Sciatic nerve (tissue), 2 donors: ENCODE data around the gene PRR3. TPM values are rescaled to one million over a fixed set of nuclear protein-coding genes. Genes with fewer than 3 reads are reported as not detected.

Source experiments
- ATAC-seq: fragments of 200-7000 bp; cut with Tn5 transposase; one replicate; pipeline ENCODE4 v1.9.1; 2020; ENCODE audit warnings: mild to moderate bottlenecking, moderate library complexity
- DNase-seq: peaks from one replicate; pipeline ENCODE4 v3.0.0-alpha.2; 2020; ENCODE audit warnings: low spot score
- intact Hi-C: fragments of 100-400 bp; cut with DNase I; formaldehyde crosslinking; loops from one replicate; pipeline ENCODE4 v1.14.2; 2022
- total RNA-seq: library from RNA; stranded (reverse); fragmentation: NEBNext Ultra II Directional; extraction: Animal tissue kit (Norgen Biotek cat#: 25700); gene quantifications from one replicate; pipeline ENCODE4 v1.2.1, GENCODE V29; 2021
- donor health status: DM: no; HTN: no; CAD: no.
- donor health status: DM: no; HTN: no; CAD: no.

Gene PRR3
- total RNA-seq, 1 donor from 2014 or later, result 10.9 TPM

DNA sequence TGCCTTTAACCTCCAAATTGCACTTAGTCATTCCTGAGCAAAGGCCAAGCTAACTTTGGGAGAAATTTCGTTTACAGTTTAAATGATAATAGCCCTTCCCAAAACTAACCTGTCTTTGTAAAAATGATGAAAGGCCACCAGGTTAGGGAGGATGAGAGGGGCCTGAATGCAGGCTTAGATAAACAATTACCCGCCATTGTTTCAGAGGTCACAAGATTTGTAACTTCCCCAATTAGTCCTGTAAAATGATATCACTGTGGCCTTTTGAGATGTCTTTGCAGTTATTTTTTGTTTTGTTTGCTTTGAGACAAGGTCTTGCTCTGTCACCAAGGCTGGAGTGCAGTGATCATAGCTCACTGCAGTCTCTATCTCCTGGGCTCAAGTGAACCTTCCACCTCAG, 27.1 kb upstream of the PRR3 start:
- intact Hi-C loops, result loop anchor here (5.0 kb wide), 1 partner anchor 38 kb away; no protein-coding TSS in a partner anchor
- DNase-seq (no peak), ATAC-seq (no peak)

DNA sequence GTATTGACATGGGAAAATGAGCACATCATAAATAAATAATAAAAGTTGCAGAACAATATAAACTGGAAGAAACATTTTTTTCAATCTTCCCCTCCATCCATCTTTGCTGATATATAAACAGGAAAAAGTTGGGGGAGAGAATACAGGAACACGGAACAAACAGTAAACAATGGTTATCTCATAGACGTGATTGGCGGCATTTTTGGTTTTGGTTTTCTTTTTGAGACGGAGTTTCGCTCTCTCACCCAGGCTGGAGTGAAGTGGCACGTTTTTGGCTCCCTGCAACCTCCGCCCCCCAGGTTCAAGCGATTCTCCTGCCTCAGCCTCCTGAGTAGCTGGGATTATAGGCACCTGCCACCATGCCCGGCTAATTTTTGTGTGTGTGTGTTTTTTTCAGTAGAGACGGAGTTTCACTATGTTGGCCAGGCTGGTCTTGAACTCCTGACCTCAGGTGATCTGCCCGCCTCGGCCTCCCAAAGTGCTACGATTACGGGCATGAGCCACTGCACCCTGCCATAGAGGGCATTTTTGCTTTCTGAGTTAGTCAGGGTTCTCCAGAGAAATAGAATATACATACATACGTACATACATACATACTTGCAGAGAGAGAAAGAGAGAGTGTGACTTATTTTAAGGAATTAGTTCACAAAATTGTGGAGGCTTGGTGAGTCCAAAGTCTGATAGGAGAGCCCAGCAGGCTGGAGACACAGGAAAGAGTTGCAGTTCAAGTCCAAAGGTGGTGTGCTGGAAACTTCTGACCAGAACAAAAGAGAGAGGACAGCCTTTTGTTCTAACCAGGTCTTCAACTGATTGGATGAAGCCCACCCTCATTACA, 23.4 kb upstream of the PRR3 start:
- no peak for DNase-seq
- intact Hi-C loops, result loop anchor here (5.0 kb wide), 1 partner anchor 41 kb away; no protein-coding TSS in a partner anchor
- no peak for ATAC-seq

DNA sequence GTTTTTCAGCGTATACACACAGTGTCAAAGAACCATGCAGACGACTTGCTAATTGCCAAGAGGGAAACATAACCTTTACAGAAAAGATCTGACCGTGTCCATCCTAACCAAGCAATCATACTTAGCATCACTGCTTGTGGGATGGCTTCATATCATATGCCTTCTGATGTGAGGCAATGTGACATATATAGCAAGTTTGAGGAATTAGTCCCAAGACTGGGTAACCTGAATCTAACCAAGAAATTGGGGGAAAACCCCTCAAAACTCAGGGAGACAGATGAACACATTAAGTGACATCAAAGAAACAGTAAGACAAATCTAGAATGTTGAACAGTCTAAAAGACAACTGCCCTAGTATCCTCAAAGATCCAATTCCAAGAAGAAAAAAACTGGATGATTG, 19.2 kb upstream of the PRR3 start:
- intact Hi-C loops, result no loop called here
- DNase-seq (no peak), ATAC-seq (no peak)

DNA sequence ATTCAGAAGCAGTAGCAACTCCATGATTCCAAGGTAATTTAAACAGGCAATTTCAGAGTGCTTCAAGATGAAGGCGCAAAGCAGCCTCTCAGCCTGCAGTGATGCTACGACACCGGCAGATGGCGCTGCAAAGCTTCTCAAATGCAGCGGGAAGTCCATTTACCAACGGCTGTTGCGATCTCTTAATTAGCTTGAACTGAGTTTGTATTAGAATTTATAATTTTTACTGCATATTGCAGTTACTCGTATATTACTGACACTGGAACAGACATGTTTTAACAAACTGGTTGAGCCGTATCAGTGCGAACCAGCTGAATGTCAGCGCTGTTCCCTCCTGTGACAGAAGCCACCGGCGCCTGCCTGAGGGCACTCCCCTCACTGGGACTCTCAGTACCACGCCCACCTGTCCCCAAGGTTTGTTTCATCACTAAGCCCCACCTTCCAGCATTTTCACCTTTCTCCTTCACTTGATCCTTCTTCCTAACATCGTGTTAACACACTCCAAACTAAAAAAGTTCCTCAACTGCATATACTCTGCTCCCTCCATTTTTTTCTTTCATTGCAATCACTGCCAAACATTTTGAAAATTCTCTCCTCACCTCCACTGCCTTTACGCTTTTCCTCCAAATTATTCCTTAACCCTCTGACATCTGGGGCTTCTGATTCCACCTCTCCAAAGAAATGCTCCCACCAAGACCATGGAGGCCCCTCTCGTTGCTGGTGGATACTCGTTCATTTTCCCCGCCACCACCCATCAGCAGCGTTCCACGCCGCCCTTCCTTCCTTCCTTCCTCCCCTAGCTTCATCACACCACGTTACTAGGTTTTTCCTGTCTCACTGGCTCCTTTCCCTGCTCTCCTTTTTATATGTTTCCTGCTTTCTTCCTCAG, 15.3 kb upstream of the PRR3 start:
- ATAC-seq (peak; percentile 67), DNase-seq (peak; percentile 83)
- intact Hi-C loops, result no loop called here

DNA sequence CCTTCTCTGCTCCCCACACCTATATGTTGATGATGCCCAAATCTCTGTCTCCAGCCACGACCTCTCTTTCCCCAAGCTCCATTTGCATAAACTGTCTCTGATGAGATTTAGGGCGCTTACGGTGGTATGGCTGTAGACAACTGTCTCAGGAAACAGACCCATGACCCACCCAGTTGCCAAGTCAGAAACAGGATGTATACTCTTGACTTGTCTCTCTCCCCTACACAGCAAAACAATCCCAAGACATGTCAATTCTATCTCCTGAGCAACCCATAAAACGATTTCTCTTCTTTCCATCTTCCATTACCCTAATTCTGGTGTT, 14.7 kb upstream of the PRR3 start:
- intact Hi-C loops, result no loop called here
- no peak for DNase-seq
- ATAC-seq, result no peak

DNA sequence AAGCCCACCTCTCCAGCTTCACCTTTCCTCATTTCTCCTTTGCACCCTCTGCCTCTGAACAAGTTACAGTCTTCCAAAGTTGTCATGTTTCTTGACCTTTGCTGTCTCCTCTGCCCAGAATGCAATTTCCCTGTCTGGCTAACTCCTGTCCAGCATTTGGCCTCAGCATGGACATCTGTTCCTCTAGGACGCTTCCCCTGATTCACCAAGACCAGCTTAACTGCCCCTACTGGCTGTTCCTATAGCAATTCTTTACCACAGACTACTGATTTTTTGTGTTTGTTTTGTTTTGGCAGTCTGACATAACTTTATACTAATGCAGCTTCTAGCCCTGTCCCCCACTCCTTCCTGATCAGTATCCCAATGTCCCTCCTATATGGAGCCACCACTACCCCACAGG, 14.2 kb upstream of the PRR3 start:
- intact Hi-C loops, result no loop called here
- no peak for ATAC-seq
- no peak for DNase-seq

DNA sequence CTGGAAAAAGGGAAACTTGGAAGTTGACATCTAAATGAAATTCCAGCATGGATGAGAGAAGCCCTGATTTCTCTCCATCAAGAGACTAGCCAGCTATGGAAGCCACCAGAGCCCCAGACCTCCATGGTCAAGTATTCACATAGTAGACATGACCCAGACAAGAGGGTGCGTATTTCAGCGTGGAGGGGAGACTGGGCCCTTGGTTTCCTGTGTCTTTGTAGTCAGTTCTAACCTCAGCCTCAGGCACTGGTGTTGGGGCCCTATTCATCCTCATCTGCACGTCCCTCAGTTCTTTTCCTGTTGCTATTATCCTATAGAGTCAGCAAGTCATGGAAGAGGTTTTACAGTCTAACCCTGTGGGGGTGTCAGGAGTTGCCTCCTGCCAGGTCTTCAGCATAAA, 13.3 kb upstream of the PRR3 start:
- intact Hi-C loops, result no loop called here
- no peak for ATAC-seq
- no peak for DNase-seq

DNA sequence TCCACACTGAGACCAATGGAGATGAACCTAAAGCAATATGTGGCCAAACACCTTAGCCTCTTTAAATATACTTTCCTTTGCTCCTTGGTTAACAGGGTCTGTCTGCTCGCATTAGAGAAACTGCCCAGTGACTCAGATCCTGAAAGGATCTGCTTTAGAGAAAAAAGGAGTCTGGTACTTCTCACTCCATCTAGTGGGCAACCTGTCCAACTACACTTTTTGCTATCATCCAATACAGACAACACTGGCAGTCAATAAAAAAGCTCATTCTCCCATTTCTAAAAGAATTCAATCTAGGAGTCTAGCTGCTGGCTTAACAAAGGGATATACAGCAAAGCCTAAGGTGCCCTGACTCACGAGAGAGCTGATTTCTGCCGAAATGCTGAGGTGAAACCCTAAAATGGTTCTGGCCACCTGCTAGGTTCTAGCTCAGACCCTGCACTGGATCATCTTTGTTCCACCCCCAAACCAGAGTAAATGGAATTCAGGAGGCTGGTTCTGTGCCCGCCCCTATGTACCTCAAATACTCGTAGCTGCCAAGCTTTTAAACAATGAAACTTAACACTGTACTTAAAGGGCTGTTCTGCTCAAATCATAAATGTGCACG, 12.3 kb upstream of the PRR3 start:
- ATAC-seq (peak; percentile 64), DNase-seq (no peak)
- intact Hi-C loops, result no loop called here

DNA sequence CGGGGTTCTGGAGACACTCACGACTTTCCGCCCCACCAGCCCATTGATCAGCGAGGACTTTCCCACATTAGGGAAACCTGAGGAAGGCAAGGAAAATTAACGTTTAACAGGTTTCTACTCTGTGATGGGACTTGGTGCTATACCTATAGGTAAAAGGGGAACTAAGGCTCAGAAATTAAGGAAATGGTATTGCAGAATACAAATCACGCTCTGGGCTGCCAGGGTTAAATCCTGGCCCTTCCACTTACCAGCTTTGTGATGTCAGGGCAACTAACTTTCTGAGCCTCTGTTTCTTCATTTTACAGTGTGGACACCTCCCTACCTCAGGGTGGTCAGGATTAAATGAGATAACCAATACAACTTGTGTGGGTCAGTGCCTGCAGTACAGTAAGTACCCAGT, 9.6 kb upstream of the PRR3 start:
- DNase-seq (no peak), ATAC-seq (no peak)
- intact Hi-C loops, result no loop called here

DNA sequence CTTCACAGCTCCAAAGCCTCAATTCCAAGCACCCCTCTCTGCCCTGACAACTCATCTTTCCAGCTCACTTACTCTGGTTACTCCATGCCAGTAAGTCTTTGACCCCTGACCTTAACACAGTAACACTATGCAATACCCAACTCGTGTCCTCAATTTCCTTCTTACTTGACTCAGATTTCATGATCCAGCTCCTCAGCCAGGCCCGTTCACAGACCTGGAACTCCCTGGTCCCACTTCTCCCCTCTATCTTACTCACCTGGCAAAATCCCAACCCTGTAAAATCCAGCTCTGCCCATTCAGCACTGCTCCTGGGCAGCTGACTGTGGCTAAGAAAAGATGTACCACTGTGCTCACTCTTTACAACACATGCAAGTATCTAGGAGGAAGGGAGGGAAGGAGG, 8.7 kb upstream of the PRR3 start:
- intact Hi-C loops, result no loop called here
- DNase-seq (no peak), ATAC-seq (no peak)

DNA sequence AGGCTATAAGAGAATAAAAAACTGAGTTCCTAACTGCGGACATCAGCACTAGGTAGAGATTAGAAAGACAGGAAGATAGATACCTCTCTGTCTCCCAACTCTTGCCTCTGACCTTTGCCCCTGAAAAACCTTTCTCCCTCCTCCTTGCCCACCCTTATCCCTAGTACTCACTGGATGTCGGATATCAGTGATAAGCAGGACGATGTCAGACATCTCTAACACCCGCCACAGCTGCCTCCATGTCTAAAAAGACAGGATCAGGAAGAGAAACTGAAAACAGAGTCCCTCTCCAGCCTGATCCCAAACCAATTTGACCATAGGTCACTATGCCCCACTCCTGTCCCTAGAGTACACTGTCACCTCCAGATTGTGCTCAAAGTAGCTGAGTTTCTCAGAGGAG, 2.7 kb upstream of the PRR3 start:
- DNase-seq, result no peak
- intact Hi-C loops, result no loop called here
- no peak for ATAC-seq

DNA sequence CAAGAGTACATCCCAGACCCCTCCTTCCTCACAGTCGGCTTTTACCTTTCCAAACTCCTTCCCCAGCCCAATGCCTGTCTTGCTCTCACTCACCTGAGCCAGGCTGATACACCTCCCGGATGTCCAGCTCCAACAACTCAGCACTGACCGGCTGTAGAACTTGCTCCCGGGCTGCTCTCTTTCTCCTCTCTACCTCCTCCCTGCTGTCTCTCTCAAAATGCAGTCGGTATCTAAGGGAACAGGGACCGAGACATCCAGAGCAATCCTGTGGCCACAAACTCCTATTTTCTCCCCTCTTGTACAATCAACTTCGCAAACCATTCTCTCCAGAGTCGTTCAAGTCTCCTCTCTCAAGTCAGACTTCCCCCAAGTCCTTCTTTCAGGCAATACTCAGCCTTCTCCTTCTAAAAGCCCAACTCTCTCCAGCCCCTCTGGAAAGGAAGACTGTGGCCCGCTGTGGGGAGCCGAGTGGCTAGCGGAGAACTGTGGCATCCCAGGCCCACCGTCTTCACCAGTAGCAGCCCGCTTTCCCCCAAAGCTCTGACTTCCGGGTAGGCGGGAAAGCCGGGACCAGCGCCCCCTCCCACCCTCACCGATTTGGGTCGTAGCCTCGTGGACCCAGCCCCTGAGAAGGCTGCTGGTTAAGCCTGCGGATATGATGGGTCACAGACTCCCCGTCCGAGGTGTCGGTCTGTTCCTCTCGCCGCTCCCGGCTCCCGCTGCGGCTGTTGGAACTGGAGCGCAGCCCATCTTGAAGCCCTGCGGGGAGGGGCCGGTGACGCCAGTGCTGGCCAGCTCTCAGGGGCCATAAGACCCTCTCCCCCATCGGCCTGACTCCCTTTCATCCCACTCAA, 1.9 kb upstream of the PRR3 start:
- DNase-seq (peak; percentile 80), ATAC-seq (peak; percentile 48)
- intact Hi-C loops, result no loop called here

DNA sequence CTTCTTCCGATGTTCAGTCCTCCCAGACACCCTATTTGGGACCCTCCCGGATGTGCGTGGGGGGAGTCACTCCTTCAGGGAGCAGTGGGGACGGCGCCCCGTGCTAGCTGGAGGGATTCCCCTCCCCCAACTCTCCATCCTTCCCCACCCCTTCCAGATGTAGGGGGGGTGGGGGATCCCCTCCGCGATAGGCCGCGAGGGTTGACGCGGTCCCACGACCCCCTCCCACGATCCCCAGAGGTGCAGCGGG, 1.4 kb upstream of the PRR3 start:
- no peak for ATAC-seq
- intact Hi-C loops, result no loop called here
- DNase-seq, result peak; percentile 88

DNA sequence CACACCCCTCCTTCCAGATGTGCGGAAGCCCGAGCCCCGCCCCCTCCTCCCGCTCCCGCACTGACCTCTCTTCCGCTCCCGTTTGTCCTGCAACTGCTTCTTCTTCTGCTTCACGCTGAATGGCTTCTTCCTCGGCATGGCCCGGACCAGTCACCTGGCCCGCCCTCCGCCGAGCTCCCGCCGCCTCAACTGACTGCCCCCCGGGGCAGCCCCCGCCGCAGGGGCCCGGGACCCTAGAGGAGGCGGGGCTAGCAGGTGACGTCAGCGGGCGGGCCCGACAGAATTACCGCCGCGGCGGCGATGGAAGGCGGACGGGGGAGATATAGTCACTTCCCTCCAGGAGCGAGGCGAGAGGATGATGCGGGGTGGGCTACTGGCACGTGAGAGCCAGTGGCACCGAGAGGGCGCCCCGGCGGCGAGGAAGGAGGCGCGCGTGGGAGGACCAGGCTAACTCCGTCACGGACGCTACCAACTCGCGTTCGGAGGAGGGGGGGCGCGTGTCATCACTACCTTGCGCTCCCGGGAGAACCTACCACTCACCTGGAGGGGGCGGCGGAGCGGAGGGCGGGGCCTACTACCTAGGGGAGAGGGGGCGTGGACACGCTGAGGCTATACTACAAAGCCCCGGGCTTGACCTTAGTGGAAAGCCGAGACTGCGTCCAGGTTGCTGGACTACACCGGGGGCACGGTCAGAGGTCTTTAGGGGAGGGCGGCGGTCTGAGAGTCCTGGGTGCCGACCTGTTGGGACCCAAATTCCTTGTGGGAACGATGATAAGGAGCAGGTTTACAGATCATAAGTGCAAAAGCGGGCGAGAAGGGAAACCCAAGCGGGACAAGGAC, 809 bp upstream of the PRR3 start, which contains the start of gene GNL1:
TSS of gene GNL1 (minus strand) at position 424 of the 840 bp plus-strand sequence. CDS start at position 138, 286 bp downstream.
- intact Hi-C loops, result no loop called here
- peak; percentile 87 for ATAC-seq
- DNase-seq, result peak; percentile 96

DNA sequence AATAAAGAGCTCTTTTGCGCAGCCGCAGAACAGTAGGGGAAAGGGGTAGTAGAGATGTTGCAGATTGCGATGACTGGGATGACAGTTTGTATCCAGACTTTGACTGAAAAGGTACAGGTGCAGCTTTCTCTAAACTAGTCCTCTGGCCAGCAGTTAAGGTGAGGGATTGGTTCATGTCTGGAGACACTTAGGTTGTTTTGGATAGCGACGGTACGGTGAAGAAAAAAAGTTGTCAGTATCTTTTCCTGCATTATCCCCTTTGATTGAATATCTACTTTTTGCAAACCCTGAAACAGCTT, 537 bp downstream of the PRR3 start:
- intact Hi-C loops, result no loop called here
- DNase-seq, result no peak

DNA sequence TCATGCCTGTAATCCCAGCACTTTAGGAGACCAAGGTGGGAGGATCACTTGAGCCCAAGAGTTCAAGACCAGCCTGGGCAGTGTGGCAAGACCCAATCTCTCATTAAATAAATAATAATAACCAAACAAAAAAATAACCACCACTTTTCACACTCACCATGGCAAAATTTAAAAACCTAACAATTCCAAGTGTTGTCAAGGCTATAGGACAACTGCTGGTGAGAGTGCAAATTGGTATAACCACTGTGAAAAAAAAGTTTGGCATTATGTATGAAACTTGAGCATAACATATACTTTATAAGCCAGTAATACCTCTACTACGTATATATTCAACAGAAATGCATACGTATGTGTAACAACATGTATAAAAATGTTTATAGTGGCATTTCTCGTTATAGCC, 3.8 kb downstream of the PRR3 start:
- intact Hi-C loops, result no loop called here
- no peak for DNase-seq
- ATAC-seq, result no peak

More for the DNA sequence above, 537 bp downstream of the PRR3 start:
- ATAC-seq, result no peak

DNA sequence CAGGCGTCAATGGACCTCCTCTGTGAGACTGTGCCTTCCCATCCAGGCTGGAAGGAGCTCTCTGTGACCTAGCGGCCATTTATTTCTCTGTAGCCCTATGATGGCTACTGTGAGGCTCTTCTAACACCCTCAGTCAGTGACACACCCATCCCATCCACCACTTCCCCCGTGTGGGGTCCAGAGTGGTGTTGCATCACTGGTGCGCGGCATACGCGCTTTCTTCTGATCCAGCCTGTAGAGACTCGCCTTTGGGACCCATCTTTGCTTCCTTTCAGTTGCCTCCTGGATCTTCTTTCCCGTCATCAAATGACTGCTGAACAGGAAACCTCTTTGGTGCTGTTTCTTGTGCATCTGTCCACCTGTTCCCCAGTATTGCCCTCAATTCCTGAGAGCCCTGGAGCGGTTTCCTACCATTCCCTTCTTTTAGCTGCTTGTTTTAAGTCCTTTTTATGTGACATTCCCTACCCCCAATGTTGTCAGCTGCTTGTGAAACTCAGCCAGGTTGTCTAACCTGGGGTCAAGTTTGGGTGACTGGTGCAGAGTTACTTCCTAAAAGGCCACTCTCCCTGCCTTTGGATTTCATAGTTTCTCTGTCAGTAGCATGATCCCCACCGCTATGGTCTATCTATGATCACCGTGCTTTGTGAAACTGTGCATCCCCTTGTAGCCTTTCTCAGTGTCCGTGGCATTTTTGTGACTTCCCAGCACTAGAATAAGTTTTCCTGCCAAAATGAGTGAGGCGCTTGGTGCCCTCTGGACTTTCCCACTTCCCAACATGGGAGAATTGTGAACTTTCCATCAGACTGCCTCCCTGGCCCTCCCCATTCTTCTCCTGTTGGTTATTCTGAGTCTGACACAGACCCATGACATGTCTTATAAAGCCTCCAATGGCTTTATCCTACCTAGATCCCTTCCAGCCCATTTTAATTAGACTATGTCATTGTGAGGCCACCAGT, 5.7 kb downstream of the PRR3 start:
- no peak for ATAC-seq
- no peak for DNase-seq

More for the DNA sequence above, 5.7 kb downstream of the PRR3 start:
- intact Hi-C loops, result no loop called here
